HG03457 (cell line): ENCODE data around the gene SIX2.

ENCODE experiments used
- ATAC-seq: cut with Tn5 transposase; IDR thresholded peaks from one replicate; pipeline ENCODE4 v1.9.1; 2021; ENCODE audit warnings: moderate number of reproducible peaks; ENCODE audit not compliant: unreplicated experiment

SIX2 gene

GRCh38 chr2:45020439-45020838, 11.2 kb upstream of the SIX2 start:
- ATAC-seq, result no peak

- no peak for ATAC-seq
Observed at GRCh38 chr2:45018023-45018422, 8.8 kb upstream of the SIX2 start.

GRCh38 chr2:45014831-45015230, 5.6 kb upstream of the SIX2 start:
- ATAC-seq, result no peak

- ATAC-seq, result no peak
Observed at GRCh38 chr2:45014016-45014702, 4.9 kb upstream of the SIX2 start.

- no peak for ATAC-seq
Observed at GRCh38 chr2:45013229-45014015, 4.2 kb upstream of the SIX2 start.

- ATAC-seq, result no peak
Observed at GRCh38 chr2:45012733-45013132, 3.5 kb upstream of the SIX2 start.

- ATAC-seq, result no peak
Observed at GRCh38 chr2:45011621-45012602, 2.7 kb upstream of the SIX2 start.

- ATAC-seq, result no peak
Observed at GRCh38 chr2:45011121-45011520, 1.9 kb upstream of the SIX2 start.

GRCh38 chr2:45010702-45011012, 1.4 kb upstream of the SIX2 start:
- no peak for ATAC-seq

GRCh38 chr2:45009928-45010701, 863 bp upstream of the SIX2 start:
- ATAC-seq, result no peak

- ATAC-seq, result no peak
Observed at GRCh38 chr2:45008296-45009129, 739 bp downstream of the SIX2 start.

GRCh38 chr2:45007961-45008295, 1.3 kb downstream of the SIX2 start:
- ATAC-seq, result no peak

GRCh38 chr2:45006942-45007287, 2.3 kb downstream of the SIX2 start:
- ATAC-seq, result no peak

- no peak for ATAC-seq
Observed at GRCh38 chr2:45006041-45006941, 3.0 kb downstream of the SIX2 start.

GRCh38 chr2:45005261-45006002, 3.8 kb downstream of the SIX2 start:
- ATAC-seq, result no peak

- no peak for ATAC-seq
Observed at GRCh38 chr2:45004562-45005191, 4.6 kb downstream of the SIX2 start.

- ATAC-seq, result no peak
Observed at GRCh38 chr2:45003579-45004551, 5.4 kb downstream of the SIX2 start.
